Stimulated activated CD4-positive, alpha-beta T cell treated with anti-CD3 and anti-CD28 coated beads, Interleukin-2, amount 100 ng/mL, for 24 hours (primary cell): ENCODE data around the gene SDK1.

Experiments
- DNase-seq, 2 donors: peaks; one replicate each; pipeline ENCODE4 v3.0.0-alpha.2; 2020

The SDK1 gene

GRCh38 chr7:3427957-3428356, 126.9 kb downstream of the SDK1 start:
- no peak for DNase-seq

DNA sequence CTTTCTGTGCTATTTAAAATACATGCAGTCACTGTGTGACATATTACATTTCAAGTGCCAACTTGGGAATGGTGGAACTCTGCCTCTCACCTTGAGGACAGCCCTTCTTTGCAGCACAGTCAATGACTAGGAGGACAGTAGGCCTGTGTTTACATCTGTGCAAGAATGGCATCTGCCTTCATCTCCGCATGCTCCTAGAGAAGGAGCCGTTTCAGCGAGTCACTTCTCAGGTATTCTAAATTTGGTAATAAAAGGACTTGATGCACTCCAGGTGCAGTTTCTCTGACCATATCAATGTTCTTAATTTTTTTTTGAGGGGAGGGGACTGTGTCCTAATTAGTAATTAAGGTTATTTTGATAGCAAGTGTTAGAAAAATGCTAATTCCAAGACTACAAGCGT, 128.9 kb downstream of the SDK1 start:
- no peak for DNase-seq

DNA sequence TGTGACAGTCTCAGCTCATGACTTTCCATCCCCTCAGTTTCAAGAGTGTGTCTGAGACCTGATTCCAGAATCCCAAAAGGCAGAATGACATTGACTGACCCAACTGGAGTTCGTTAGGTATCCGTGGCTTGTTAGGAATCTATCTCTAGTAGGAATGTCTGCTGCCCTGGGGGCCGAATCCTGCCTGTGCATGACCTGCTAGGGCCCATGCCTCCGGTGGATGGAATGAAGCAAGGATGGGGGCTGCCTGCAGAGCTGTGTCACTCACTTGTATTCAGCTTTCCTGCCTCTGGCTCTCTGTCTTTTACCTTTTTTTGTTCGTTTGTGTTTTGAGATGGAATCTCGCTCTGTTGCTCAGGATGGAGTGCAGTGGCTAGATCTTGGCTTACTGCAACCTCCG, 129.5 kb downstream of the SDK1 start:
- DNase-seq, result no peak

- DNase-seq, result no peak
Measured at GRCh38 chr7:3431306-3431705, 130.3 kb downstream of the SDK1 start.

GRCh38 chr7:3432911-3433310, 131.9 kb downstream of the SDK1 start:
- no peak for DNase-seq

DNA sequence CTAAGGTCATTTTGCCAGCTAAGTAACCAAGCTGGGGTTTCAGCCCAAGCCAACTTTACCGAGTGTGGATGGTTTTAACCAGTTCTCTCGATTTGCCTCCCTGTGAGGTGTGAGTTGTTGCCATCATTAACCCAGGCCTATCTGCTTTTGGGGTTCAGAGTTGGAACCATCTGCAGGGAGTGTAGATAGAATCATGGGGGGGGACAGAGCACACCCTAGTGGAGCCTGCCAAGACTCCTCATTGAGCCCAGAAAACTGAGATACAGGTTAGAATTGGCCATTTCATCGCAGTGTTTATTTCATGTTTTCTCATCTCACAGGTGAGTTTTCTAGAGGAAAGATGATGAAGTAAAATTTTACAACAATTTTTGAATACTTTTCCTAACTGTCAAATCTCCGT, 133.6 kb downstream of the SDK1 start:
- no peak for DNase-seq

GRCh38 chr7:3436112-3436511, 135.1 kb downstream of the SDK1 start:
- no peak for DNase-seq

GRCh38 chr7:3436746-3437145, 135.7 kb downstream of the SDK1 start:
- DNase-seq, result no peak

DNA sequence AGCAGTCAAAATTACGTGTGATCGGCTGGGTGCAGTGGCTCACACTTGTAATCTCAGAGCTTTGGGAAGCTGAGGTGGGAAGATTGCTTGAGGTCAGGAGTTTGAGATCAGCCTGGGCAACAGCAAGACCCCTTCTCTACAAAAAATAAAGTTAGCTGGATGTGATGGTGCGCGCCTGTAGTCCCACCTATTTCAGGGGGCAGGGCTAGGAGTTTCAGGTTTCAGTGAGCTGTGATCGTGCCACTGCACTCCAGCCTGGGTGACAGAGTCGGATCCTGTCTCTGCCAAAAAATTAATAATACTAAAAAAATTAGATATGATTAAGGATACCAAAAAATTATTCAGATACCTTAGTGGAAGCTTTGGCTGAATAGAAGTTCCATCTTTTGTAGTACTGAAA, 136.4 kb downstream of the SDK1 start:
- DNase-seq, result no peak

DNA sequence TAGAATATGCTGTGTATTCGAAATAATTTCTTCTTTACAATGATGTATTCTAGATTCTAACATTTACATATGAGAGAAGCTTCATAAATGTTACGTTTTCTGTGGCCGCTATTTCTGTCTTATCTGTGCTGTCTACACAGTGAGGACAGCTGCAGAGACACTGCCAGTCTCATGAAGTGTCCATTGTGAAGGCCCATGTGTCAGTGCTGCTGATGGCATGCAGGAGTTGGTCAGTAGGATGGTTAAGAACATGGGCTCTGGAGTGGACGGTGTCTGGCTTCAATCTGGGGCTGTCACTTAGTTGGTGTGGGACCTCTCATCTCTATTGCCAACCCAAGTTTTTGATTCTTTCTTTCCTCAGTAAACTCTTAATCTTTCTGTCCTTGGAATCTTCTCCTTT, 137.3 kb downstream of the SDK1 start:
- no peak for DNase-seq

DNA sequence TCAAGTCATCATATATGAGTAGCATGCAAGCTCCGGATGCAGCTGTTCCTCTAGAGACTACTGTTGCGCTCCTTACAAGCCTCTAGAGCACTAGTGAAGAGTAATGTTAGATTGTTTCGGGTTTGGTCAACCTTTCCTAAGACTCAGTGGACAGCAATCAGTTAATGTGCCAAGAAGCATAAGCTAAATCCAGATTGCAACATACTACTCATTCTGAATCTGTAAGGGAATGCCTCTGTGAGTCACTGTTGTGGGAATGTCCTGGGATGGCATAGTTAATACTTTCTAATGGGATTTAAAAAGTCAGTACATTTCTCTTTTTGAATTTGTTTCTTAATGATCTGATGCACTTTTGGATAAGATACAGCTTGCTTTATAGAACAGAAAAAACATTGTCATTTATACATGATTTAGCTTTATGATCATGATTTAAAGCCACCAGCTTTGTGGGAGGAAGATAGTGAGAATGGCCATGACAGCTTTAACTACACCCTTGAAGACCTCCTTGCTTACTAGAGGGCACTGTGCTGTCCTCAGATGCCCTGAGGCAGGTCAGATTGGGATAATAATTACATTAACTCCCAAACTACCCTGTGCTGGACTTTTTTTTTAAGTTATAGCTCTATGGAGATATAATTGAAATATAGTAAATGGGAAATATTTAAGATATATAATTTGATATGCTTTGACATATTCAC, 138.4 kb downstream of the SDK1 start:
- DNase-seq, result no peak

GRCh38 chr7:3440509-3440908, 139.5 kb downstream of the SDK1 start:
- no peak for DNase-seq

- DNase-seq, result no peak
Measured at GRCh38 chr7:3443716-3444115, 142.7 kb downstream of the SDK1 start.

- DNase-seq, result no peak
Measured at GRCh38 chr7:3446786-3447185, 145.7 kb downstream of the SDK1 start.

DNA sequence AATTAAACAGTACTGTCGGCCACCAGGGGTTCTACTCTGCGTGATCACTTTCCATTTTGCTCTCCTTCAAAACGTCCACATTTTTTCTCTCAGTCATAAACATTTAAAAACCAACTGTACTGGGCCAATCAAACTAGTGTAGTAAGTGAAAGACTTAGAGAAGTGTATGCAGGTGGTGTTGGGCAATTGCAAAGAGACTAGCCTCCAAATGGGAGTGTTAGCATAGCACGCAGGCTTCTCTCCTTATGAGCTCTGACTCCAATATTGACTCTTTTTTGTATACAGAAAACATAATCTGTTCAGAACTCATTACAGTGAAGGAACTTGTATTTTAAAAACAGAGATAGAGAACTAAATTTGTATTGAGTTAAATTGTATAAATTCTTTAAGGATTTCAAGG, 150.6 kb downstream of the SDK1 start:
- DNase-seq, result no peak

GRCh38 chr7:3453398-3453797, 152.3 kb downstream of the SDK1 start:
- DNase-seq, result no peak

DNA sequence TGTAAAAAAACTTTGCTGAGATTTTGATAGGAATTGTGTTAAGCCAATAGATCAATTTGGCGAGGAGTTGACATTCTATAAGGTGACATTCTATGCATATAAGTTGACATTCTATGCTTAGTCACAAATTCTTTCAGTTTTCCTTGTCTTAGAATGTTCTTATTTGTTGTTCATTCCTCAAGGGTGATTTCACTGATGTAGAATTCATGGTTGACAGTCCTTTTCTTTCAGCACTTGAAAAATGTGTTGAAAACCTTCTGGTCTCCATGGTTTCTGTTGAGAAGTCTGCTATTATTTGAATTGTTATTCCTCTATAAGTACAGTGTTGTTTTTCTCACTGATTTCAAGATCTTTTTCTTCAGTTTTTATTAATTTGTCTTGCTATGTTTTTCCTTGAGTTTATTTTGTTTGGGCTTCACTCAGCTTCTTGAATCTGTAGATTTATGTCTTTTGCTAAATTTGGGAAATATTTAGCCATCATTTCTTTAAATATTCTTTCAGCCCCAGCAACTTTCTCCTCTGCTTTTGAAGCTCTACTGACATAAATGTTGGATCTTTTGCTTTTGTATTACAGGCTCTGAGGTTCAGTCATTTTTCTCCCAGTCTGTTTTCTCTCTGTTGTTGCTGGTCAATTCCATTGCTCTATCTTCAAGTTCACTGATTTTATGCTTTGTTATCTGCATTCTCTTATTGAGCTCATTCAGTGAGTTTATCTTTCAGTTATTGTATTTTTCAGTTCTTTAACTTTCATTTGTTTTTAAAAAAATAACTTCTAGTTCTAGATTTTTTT, 154.9 kb downstream of the SDK1 start:
- DNase-seq, result no peak

- no peak for DNase-seq
Measured at GRCh38 chr7:3459111-3459510, 158.1 kb downstream of the SDK1 start.

- DNase-seq, result peak; percentile 53 to 64
Measured at GRCh38 chr7:3461923-3462322, 160.9 kb downstream of the SDK1 start.

DNA sequence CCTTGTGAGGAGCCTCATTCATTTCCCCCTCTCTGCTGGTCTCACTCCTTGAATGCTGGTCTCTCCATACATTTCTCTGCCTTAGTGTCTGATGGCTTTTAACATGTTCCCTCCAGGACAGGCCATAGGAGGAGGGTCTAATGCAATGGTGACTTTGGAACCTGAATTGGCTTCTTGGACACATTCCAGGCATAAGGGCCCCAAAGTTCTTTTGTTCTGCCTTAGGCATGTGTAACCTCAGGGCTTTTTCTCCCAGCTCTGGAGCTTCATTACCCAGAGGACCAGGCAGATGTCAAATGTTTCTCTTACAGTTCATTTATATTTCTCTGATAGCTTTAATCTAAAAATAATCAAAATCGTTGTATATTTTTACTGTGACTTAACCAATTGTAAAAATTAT, 162.6 kb downstream of the SDK1 start:
- DNase-seq, result no peak

GRCh38 chr7:3464900-3465622, 164.0 kb downstream of the SDK1 start:
- DNase-seq, result peak in 1 of 2 donors; percentile 35

DNA sequence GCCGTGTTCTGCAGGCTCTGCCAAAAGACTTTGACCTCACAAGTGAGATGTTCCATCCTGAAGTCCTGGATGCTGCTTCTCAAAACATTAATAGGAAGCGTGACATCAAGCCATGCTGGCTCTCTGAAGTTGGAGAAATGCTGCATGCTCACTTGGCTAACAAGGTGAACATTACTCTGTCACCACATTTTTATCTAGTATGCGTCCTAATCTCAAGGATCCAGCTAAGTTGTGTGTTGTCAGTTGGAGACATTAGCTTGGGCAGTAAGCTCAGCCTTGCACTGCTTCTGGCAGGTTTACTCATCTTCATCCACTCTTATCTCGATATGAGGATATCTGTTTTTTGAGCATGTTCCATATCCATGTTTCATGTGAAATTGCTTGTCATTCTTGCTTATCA, 165.2 kb downstream of the SDK1 start:
- DNase-seq, result no peak

DNA sequence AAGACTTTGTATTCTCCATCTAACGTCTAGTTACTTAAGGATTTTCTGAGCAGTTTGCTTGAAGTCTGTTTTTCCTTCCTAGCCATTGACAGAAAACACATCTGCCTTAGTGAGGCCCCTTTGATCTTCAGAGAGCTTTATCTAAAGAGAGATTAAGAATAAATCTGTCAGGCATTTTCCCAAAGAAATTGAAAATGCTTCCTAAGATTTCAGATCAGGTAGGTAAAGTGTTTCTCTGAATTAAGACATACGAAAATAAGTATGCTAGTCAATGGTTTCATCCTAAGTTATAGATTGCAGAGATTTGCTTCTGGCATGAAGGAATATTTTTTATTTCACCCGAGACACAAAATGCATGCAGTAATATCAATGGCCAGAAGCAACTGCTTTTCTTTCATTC, 168.6 kb downstream of the SDK1 start:
- no peak for DNase-seq

GRCh38 chr7:3480197-3480596, 179.1 kb downstream of the SDK1 start:
- no peak for DNase-seq
